ENCODE measurements around the gene SLC4A5.

- TF ChIP-seq POLR2AphosphoS5 (IDR thresholded peaks at IDR 0.05; ENCODE audit: low read depth, low read length) (no peak), SIN3A (IDR thresholded peaks at IDR 0.05; ENCODE audit: borderline replicate concordance, insufficient read depth, low read length) (no peak), TAF1 (IDR thresholded peaks at IDR 0.05; ENCODE audit: borderline replicate concordance, insufficient read depth, low read length) (no peak), FOXP2 (optimal IDR thresholded peaks at IDR 0.05; ENCODE audit: borderline replicate concordance, extremely low read depth, extremely low read length, insufficient read depth) (no peak)
- TF ChIP-seq, protein P1, sequence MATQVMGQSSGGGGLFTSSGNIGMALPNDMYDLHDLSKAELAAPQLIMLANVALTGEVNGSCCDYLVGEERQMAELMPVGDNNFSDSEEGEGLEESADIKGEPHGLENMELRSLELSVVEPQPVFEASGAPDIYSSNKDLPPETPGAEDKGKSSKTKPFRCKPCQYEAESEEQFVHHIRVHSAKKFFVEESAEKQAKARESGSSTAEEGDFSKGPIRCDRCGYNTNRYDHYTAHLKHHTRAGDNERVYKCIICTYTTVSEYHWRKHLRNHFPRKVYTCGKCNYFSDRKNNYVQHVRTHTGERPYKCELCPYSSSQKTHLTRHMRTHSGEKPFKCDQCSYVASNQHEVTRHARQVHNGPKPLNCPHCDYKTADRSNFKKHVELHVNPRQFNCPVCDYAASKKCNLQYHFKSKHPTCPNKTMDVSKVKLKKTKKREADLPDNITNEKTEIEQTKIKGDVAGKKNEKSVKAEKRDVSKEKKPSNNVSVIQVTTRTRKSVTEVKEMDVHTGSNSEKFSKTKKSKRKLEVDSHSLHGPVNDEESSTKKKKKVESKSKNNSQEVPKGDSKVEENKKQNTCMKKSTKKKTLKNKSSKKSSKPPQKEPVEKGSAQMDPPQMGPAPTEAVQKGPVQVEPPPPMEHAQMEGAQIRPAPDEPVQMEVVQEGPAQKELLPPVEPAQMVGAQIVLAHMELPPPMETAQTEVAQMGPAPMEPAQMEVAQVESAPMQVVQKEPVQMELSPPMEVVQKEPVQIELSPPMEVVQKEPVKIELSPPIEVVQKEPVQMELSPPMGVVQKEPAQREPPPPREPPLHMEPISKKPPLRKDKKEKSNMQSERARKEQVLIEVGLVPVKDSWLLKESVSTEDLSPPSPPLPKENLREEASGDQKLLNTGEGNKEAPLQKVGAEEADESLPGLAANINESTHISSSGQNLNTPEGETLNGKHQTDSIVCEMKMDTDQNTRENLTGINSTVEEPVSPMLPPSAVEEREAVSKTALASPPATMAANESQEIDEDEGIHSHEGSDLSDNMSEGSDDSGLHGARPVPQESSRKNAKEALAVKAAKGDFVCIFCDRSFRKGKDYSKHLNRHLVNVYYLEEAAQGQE (IDR thresholded peaks at IDR 0.05; ENCODE audit: insufficient read depth in 1 of 2, low read depth in 2 of 2, low read length in 2 of 2): no peak
Measured at GRCh38 chr2:74191596-74192380, 151.4 kb downstream of the SLC4A5 start.
